HEK293 (cell line): ENCODE results near the gene CLEC2A.

ENCODE experiments used
- MEIS1 ChIP-seq: sonication (generic); formaldehyde crosslinking; IDR thresholded peaks from 2 replicates; pipeline ENCODE4 v1.8.1; 2022; ENCODE audit warnings: missing genetic modification reagents, mild to moderate bottlenecking, borderline replicate concordance
- ZFP69B ChIP-seq: fragments of 450-650 bp; formaldehyde crosslinking; IDR thresholded peaks from 2 replicates; pipeline ENCODE4 v1.5.1; 2016; ENCODE audit warnings: missing biosample characterization, missing genetic modification characterization
- ZNF10 ChIP-seq: fragments of 450-650 bp; formaldehyde crosslinking; IDR thresholded peaks from 2 replicates; pipeline ENCODE4 v1.5.1; 2017; ENCODE audit warnings: missing biosample characterization, missing genetic modification characterization
- ZNF132 ChIP-seq: fragments of 450-650 bp; formaldehyde crosslinking; IDR thresholded peaks from 2 replicates; pipeline ENCODE4 v1.5.1; 2017; ENCODE audit warnings: missing biosample characterization, missing genetic modification characterization, borderline replicate concordance
- ZNF510 ChIP-seq: fragments of 450-650 bp; formaldehyde crosslinking; IDR thresholded peaks from 2 replicates; pipeline ENCODE4 v1.5.1; 2018; ENCODE audit warnings: mild to moderate bottlenecking, missing genetic modification characterization, missing biosample characterization; ENCODE audit not compliant: insufficient replicate concordance
- TF ChIP-seq, protein P1 (sequence below): fragments of 450-650 bp; IDR thresholded peaks from 2 replicates; pipeline ENCODE4 v1.5.1; 2018; ENCODE audit warnings: missing biosample characterization, mild to moderate bottlenecking, missing genetic modification characterization
- TF ChIP-seq, protein P2 (sequence below): fragments of 450-650 bp; formaldehyde crosslinking; IDR thresholded peaks from 2 replicates; pipeline ENCODE4 v1.5.1; 2016; ENCODE audit warnings: missing biosample characterization, missing genetic modification characterization
- TF ChIP-seq, protein P3 (sequence below): fragments of 450-650 bp; formaldehyde crosslinking; IDR thresholded peaks from 2 replicates; pipeline ENCODE4 v1.5.1; 2017; ENCODE audit warnings: missing biosample characterization, missing genetic modification characterization
- TF ChIP-seq, protein P4 (sequence below): sonication (generic); formaldehyde crosslinking; IDR thresholded peaks from 2 replicates; pipeline ENCODE4 v1.8.1; 2022; ENCODE audit warnings: mild to moderate bottlenecking, moderate library complexity, missing genetic modification reagents

DNA sequence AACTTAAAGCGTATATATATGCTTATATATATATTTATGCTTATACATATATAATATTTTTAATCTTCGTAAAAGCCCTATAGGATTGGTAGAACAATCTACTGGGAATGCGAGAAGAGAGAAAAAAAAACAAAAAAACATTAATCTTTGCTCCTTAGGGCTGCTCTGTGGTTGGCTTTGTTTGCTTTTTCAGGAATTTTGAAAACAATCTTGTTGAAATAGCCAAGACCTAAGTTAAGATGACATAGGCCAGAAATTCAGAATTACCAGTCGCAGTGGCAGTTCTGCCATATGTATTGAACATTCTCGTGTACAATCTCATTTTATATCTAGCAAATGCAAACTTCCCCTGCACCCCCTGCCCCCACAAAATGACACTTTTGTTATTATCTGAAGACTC lies 50.2 kb downstream of the CLEC2A start:
- TF ChIP-seq, protein P1, sequence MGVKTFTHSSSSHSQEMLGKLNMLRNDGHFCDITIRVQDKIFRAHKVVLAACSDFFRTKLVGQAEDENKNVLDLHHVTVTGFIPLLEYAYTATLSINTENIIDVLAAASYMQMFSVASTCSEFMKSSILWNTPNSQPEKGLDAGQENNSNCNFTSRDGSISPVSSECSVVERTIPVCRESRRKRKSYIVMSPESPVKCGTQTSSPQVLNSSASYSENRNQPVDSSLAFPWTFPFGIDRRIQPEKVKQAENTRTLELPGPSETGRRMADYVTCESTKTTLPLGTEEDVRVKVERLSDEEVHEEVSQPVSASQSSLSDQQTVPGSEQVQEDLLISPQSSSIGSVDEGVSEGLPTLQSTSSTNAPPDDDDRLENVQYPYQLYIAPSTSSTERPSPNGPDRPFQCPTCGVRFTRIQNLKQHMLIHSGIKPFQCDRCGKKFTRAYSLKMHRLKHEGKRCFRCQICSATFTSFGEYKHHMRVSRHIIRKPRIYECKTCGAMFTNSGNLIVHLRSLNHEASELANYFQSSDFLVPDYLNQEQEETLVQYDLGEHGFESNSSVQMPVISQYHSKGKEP, result no peak
- TF ChIP-seq, protein P2, sequence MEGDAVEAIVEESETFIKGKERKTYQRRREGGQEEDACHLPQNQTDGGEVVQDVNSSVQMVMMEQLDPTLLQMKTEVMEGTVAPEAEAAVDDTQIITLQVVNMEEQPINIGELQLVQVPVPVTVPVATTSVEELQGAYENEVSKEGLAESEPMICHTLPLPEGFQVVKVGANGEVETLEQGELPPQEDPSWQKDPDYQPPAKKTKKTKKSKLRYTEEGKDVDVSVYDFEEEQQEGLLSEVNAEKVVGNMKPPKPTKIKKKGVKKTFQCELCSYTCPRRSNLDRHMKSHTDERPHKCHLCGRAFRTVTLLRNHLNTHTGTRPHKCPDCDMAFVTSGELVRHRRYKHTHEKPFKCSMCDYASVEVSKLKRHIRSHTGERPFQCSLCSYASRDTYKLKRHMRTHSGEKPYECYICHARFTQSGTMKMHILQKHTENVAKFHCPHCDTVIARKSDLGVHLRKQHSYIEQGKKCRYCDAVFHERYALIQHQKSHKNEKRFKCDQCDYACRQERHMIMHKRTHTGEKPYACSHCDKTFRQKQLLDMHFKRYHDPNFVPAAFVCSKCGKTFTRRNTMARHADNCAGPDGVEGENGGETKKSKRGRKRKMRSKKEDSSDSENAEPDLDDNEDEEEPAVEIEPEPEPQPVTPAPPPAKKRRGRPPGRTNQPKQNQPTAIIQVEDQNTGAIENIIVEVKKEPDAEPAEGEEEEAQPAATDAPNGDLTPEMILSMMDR, result no peak
- TF ChIP-seq, protein P3, sequence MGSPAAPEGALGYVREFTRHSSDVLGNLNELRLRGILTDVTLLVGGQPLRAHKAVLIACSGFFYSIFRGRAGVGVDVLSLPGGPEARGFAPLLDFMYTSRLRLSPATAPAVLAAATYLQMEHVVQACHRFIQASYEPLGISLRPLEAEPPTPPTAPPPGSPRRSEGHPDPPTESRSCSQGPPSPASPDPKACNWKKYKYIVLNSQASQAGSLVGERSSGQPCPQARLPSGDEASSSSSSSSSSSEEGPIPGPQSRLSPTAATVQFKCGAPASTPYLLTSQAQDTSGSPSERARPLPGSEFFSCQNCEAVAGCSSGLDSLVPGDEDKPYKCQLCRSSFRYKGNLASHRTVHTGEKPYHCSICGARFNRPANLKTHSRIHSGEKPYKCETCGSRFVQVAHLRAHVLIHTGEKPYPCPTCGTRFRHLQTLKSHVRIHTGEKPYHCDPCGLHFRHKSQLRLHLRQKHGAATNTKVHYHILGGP (tag by site-specific recombination), result no peak
- TF ChIP-seq ZNF510 (tag by site-specific recombination), result no peak
- TF ChIP-seq, protein P4, sequence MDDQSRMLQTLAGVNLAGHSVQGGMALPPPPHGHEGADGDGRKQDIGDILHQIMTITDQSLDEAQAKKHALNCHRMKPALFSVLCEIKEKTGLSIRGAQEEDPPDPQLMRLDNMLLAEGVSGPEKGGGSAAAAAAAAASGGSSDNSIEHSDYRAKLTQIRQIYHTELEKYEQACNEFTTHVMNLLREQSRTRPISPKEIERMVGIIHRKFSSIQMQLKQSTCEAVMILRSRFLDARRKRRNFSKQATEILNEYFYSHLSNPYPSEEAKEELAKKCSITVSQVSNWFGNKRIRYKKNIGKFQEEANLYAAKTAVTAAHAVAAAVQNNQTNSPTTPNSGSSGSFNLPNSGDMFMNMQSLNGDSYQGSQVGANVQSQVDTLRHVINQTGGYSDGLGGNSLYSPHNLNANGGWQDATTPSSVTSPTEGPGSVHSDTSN (CRISPR knock-in tag), result no peak
- no peak for TF ChIP-seq MEIS1 (CRISPR knock-in tag)
- TF ChIP-seq ZNF10 (tag by site-specific recombination), result no peak
- no peak for TF ChIP-seq ZFP69B (tag by site-specific recombination)
- no peak for TF ChIP-seq ZNF132 (tag by site-specific recombination)
